CD4-positive, alpha-beta T cell treated with Interleukin-21 for 1 hour (primary cell): Measurements from ENCODE around the gene PHACTR3.

ENCODE experiments used
- DNase-seq: peaks from one replicate; pipeline ENCODE4 v3.0.0-alpha.2; 2020

The PHACTR3 gene

GRCh38 chr20:59624401-59624800 lies 20.1 kb downstream of the PHACTR3 start:
- DNase-seq: no peak

- DNase-seq: no peak
These were observed 21.0 kb downstream of the PHACTR3 start for GRCh38 chr20:59625214-59625922.

GRCh38 chr20:59627298-59627697 lies 23.0 kb downstream of the PHACTR3 start:
- DNase-seq: no peak

GRCh38 chr20:59628171-59628570 lies 23.8 kb downstream of the PHACTR3 start:
- DNase-seq: no peak

- no peak for DNase-seq
These were observed 25.1 kb downstream of the PHACTR3 start for GRCh38 chr20:59629141-59630045.

GRCh38 chr20:59630526-59630925 lies 26.2 kb downstream of the PHACTR3 start:
- DNase-seq: no peak

- no peak for DNase-seq
These were observed 27.6 kb downstream of the PHACTR3 start for GRCh38 chr20:59631751-59632540.

GRCh38 chr20:59632541-59633113 lies 28.3 kb downstream of the PHACTR3 start:
- DNase-seq: no peak

GRCh38 chr20:59633656-59634251 lies 29.4 kb downstream of the PHACTR3 start:
- DNase-seq: no peak

- no peak for DNase-seq
These were observed 30.2 kb downstream of the PHACTR3 start for GRCh38 chr20:59634435-59635005.

GRCh38 chr20:59636766-59637370 lies 32.5 kb downstream of the PHACTR3 start:
- DNase-seq: no peak

- no peak for DNase-seq
These were observed 35.9 kb downstream of the PHACTR3 start for GRCh38 chr20:59640267-59640666.

- DNase-seq: no peak
These were observed 39.3 kb downstream of the PHACTR3 start for GRCh38 chr20:59643615-59644061.

- DNase-seq: no peak
These were observed 40.1 kb downstream of the PHACTR3 start for GRCh38 chr20:59644371-59644939.

- DNase-seq: no peak
These were observed 40.9 kb downstream of the PHACTR3 start for GRCh38 chr20:59645271-59645670.

- DNase-seq: no peak
These were observed 41.4 kb downstream of the PHACTR3 start for GRCh38 chr20:59645761-59646171.

GRCh38 chr20:59646487-59646886 lies 42.1 kb downstream of the PHACTR3 start:
- DNase-seq: no peak

- no peak for DNase-seq
These were observed 42.9 kb downstream of the PHACTR3 start for GRCh38 chr20:59647271-59647670.

GRCh38 chr20:59648466-59649070 lies 44.2 kb downstream of the PHACTR3 start:
- DNase-seq: no peak

- DNase-seq: no peak
These were observed 46.1 kb downstream of the PHACTR3 start for GRCh38 chr20:59650418-59650817.

- DNase-seq: no peak
These were observed 48.0 kb downstream of the PHACTR3 start for GRCh38 chr20:59652381-59652780.
